ENCODE results near the gene HDGFL3. TPM values are rescaled to one million over a fixed set of nuclear protein-coding genes. Genes with fewer than 3 reads are reported as not detected.

The HDGFL3 gene
- total and polyA plus RNA-seq, 2 donors (not counting 1 experiment from before 2014, with no cell fraction given) = 0.12 to 2.5 TPM

DNA sequence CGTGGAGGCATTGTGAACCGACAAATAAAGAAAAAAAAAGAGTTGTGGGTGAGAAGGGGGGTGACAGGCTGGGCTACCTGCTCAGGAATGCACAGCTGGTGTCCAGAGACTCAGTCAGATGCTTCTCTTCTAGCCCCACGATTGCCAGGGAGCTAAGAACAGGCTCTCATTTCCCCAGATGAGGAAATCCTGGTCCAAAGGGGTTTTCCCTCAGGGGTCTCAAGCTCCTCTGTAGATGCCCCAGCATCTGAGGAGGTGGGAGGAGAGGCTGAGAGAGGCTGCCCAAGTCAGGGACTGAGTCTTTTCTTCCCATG lies 41.4 kb upstream of the HDGFL3 start:
- peaks cover 0 to 15% (median 2%) of the 10 kb centered on the region in 4 experiments for H3K27me3 ChIP-seq (replicated peaks in 1 of 4; ENCODE audit: control extremely low read depth in 1 of 4, control insufficient read depth in 3 of 4, insufficient read depth in 4 of 4, low read length in 3 of 4)
- no peaks in the 10 kb centered on the region for H3K9me3 ChIP-seq (ENCODE audit: control extremely low read depth in 1 of 3, control insufficient read depth in 2 of 3, insufficient read depth in 1 of 3, low read length in 2 of 3)
- ATAC-seq (ENCODE audit: low read depth) = no peak
- Mint-ChIP-seq H3K27ac (no peak overlapping the region), H3K4me1 (no peaks in the 10 kb centered on the region), H3K27me3 (peaks cover 25% of the 10 kb centered on the region), H3K4me3 (no peak overlapping the region), H3K9me3 (ENCODE audit: insufficient read depth) (no peaks in the 10 kb centered on the region)
- TF ChIP-seq EZH2 (IDR thresholded peaks at IDR 0.05; ENCODE audit: borderline replicate concordance, insufficient read depth, low read depth, low read length, poor library complexity, severe bottlenecking) = no peak
- TF ChIP-seq, protein P1, sequence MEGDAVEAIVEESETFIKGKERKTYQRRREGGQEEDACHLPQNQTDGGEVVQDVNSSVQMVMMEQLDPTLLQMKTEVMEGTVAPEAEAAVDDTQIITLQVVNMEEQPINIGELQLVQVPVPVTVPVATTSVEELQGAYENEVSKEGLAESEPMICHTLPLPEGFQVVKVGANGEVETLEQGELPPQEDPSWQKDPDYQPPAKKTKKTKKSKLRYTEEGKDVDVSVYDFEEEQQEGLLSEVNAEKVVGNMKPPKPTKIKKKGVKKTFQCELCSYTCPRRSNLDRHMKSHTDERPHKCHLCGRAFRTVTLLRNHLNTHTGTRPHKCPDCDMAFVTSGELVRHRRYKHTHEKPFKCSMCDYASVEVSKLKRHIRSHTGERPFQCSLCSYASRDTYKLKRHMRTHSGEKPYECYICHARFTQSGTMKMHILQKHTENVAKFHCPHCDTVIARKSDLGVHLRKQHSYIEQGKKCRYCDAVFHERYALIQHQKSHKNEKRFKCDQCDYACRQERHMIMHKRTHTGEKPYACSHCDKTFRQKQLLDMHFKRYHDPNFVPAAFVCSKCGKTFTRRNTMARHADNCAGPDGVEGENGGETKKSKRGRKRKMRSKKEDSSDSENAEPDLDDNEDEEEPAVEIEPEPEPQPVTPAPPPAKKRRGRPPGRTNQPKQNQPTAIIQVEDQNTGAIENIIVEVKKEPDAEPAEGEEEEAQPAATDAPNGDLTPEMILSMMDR (IDR thresholded peaks at IDR 0.05) = no peak
- no peak overlapping the region for H2AFZ ChIP-seq (ENCODE audit: insufficient read depth, low read depth, low read length, poor library complexity, severe bottlenecking)
- DNase-seq = no peak
- H3K4me3 ChIP-seq (ENCODE audit: control extremely low read depth in 1 of 5, extremely low read depth in 1 of 5, insufficient read depth in 1 of 5, low read depth in 2 of 5, low read length in 4 of 5) = no peak overlapping the region
- POLR2A ChIA-PET = no interaction called here
- H3K4me2 ChIP-seq (replicated peaks; ENCODE audit: low read depth, low read length, poor library complexity, severe bottlenecking) = no peak overlapping the region
- CTCF ChIA-PET = interaction anchor here (0.6 to 3.4 kb wide), 13 partner anchors 9 to 400 kb away, joined by 3 to 21 read pairs (median 4); no protein-coding TSS in a partner anchor
- no peak overlapping the region for H3K27ac ChIP-seq (ENCODE audit: low read length in 2 of 2)
- no peak overlapping the region for H3K9ac ChIP-seq (ENCODE audit: low read length)
- H3K36me3 ChIP-seq (replicated peaks in 1 of 2; ENCODE audit: control extremely low read depth in 1 of 2, control insufficient read depth in 1 of 2, extremely low read depth in 1 of 2, insufficient read depth in 2 of 2, low read length in 1 of 2) = no peaks in the 10 kb centered on the region
- H3K79me2 ChIP-seq (ENCODE audit: control insufficient read depth, insufficient read depth, low read length) = no peaks in the 10 kb centered on the region
- 82% methylated on average over 2 of the region's 3 CpGs for WGBS (ENCODE audit: insufficient coverage)
- intact Hi-C loops (cut with micrococcal nuclease) = loop anchor here (10.0 kb wide), 1 partner anchor 306 kb away; no protein-coding TSS in a partner anchor
- H3K4me1 ChIP-seq (ENCODE audit: control insufficient read depth in 2 of 2, insufficient read depth in 2 of 2, low read length in 2 of 2) = no peaks in the 10 kb centered on the region
- H4K20me1 ChIP-seq (ENCODE audit: control insufficient read depth, insufficient read depth, low read length, poor library complexity, severe bottlenecking) = no peaks in the 10 kb centered on the region

DNA sequence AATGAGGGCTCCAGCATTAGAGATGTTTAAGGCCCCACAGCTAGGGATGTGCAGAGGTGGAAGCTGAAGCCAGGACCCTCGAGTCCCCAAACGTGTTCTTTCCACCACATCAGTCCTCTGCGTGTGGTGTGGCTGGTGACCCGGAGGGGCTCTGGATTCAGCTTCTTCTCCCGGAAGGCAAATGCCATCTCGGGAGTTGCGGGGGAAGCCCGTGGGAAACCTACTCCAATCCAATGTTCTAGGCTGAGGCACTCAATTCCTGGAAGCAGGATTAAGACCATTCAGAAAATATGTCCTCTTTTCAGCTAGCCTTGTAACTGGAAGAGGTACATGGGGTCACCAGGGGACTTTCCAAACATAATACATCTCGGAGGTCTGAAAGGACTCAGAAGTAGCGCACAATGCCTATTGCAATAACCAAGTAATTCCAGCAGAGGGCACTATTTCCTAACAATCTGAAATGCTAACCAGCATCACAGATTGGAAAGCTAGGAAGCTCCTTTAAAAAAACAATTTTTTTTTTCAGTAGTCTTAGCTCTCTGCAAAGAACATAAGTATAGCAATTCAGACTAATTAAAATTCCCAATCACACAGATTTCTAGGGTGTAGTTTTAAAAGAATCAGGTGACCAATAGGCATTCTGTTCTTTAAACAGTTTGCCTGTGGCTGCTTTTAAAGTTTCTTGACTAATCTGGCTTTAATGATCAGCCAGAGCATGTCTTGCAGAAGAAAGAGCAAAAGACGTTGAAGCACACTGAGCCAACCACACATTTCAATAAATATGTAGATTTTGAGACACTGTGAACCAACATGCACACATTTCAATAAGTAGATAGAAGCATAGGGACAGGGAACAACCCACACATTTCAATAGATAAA lies 40.8 kb upstream of the HDGFL3 start:
- Histone ChIP-seq H3K9me3 (ENCODE audit: control extremely low read depth in 1 of 3, control insufficient read depth in 2 of 3, insufficient read depth in 1 of 3, low read length in 2 of 3) (no peaks in the 10 kb centered on the region), H2AFZ (ENCODE audit: insufficient read depth, low read depth, low read length, poor library complexity, severe bottlenecking) (no peak overlapping the region), H3K27ac (ENCODE audit: low read length in 2 of 2) (no peak overlapping the region), H3K4me3 (ENCODE audit: control extremely low read depth in 1 of 5, extremely low read depth in 1 of 5, insufficient read depth in 1 of 5, low read depth in 2 of 5, low read length in 4 of 5) (no peak overlapping the region), H3K79me2 (ENCODE audit: control insufficient read depth, insufficient read depth, low read length) (no peaks in the 10 kb centered on the region), H3K4me2 (replicated peaks; ENCODE audit: low read depth, low read length, poor library complexity, severe bottlenecking) (no peak overlapping the region), H3K27me3 (replicated peaks in 1 of 4; ENCODE audit: control extremely low read depth in 1 of 4, control insufficient read depth in 3 of 4, insufficient read depth in 4 of 4, low read length in 3 of 4) (peaks cover 0 to 15% (median 2%) of the 10 kb centered on the region in 4 experiments), H3K36me3 (replicated peaks in 1 of 2; ENCODE audit: control extremely low read depth in 1 of 2, control insufficient read depth in 1 of 2, extremely low read depth in 1 of 2, insufficient read depth in 2 of 2, low read length in 1 of 2) (no peaks in the 10 kb centered on the region), H3K9ac (ENCODE audit: low read length) (no peak overlapping the region), H4K20me1 (ENCODE audit: control insufficient read depth, insufficient read depth, low read length, poor library complexity, severe bottlenecking) (no peaks in the 10 kb centered on the region), H3K4me1 (ENCODE audit: control insufficient read depth in 2 of 2, insufficient read depth in 2 of 2, low read length in 2 of 2) (no peaks in the 10 kb centered on the region)
- Mint-ChIP-seq H3K27ac (no peak overlapping the region), H3K9me3 (ENCODE audit: insufficient read depth) (no peaks in the 10 kb centered on the region), H3K4me1 (no peaks in the 10 kb centered on the region), H3K4me3 (no peak overlapping the region), H3K27me3 (peaks cover 25% of the 10 kb centered on the region)
- intact Hi-C loops (cut with micrococcal nuclease) = loop anchor here (10.0 kb wide), 1 partner anchor 306 kb away; no protein-coding TSS in a partner anchor
- POLR2A ChIA-PET = no interaction called here
- DNase-seq (peak; percentile 57), ATAC-seq (ENCODE audit: low read depth) (no peak)
- 76% methylated on average over 6 of the region's 11 CpGs for WGBS (ENCODE audit: insufficient coverage)
- CTCF ChIA-PET = interaction anchor here (0.6 to 3.4 kb wide), 15 partner anchors 9 to 399 kb away, joined by 3 to 21 read pairs (median 4); no protein-coding TSS in a partner anchor
- TF ChIP-seq EZH2 (IDR thresholded peaks at IDR 0.05; ENCODE audit: borderline replicate concordance, insufficient read depth, low read depth, low read length, poor library complexity, severe bottlenecking) = no peak
- TF ChIP-seq, protein P1 (IDR thresholded peaks at IDR 0.05) = peak; percentile 98
